PC-3 (cell line): ENCODE data around the gene FSCN2. TPM values are rescaled to one million over a fixed set of nuclear protein-coding genes. Genes with fewer than 3 reads are reported as not detected.

Experiments used
- ATAC-seq: fragments of 200-7000 bp; cut with Tn5 transposase; 2 replicates; pipeline ENCODE4 v1.9.1; 2020; ENCODE audit warnings: mild to moderate bottlenecking, moderate library complexity
- BruUV-seq: library from RNA; stranded (reverse); fragments of 400-500 nt; replicated peaks from 2 replicates; lab custom pipeline; 2021; lab: Mats Ljungman, UMichigan
- CTCF ChIA-PET: fragments of 300-600 bp; sonication (Branson Sonifier 250); formaldehyde crosslinking; loops from one replicate; lab custom pipeline; 2022; ENCODE audit warnings: antibody characterized with exemption; lab: Charles Lee
- POLR2A ChIA-PET: fragments of 300-600 bp; sonication (Branson Sonifier 250); formaldehyde crosslinking; loops from one replicate; lab custom pipeline; 2022; ENCODE audit warnings: antibody characterized with exemption; ENCODE audit not compliant: unreplicated experiment; lab: Charles Lee
- DNase-seq: peaks from one replicate; pipeline ENCODE4 v3.0.0-alpha.2; 2015
- H2AFZ ChIP-seq: fragments of 300-600 bp; sonication (generic); 2 replicates; pipeline ENCODE4 v1.6.0; 2016; ENCODE audit warnings: antibody characterized with exemption, low read length
- H3F3A ChIP-seq: fragments of 300-600 bp; sonication (generic); one replicate; pipeline ENCODE4 v1.6.0; 2017; ENCODE audit warnings: antibody characterized with exemption, low read length, control low read depth, mild to moderate bottlenecking; ENCODE audit not compliant: unreplicated experiment
- H3K27ac ChIP-seq: fragments of 300-600 bp; sonication (generic); 2 replicates; pipeline ENCODE4 v1.5.1; 2016; ENCODE audit warnings: mild to moderate bottlenecking, low read length
- H3K27me3 ChIP-seq: fragments of 300-600 bp; sonication (generic); 2 replicates; pipeline ENCODE4 v1.6.1; 2016; ENCODE audit warnings: low read length, mixed read lengths
- H3K36me3 ChIP-seq: fragments of 300-600 bp; sonication (generic); 2 replicates; pipeline ENCODE4 v1.6.1; 2016; ENCODE audit warnings: low read depth, mixed run types, low read length, mixed read lengths
- H3K4me1 ChIP-seq: fragments of 300-600 bp; sonication (generic); 2 replicates; pipeline ENCODE4 v1.5.1; 2016; ENCODE audit warnings: low read length; ENCODE audit not compliant: insufficient read depth
- H3K4me2 ChIP-seq: fragments of 300-600 bp; sonication (generic); 2 replicates; pipeline ENCODE4 v1.6.0; 2016; ENCODE audit warnings: low read length
- H3K4me3 ChIP-seq: fragments of 300-600 bp; sonication (generic); 2 replicates; pipeline ENCODE4 v1.5.1; 2016; ENCODE audit warnings: mild to moderate bottlenecking, low read length, mixed read lengths
- H3K79me2 ChIP-seq: fragments of 300-600 bp; sonication (generic); 2 replicates; pipeline ENCODE4 v1.6.1; 2017; ENCODE audit warnings: low read length, mixed read lengths
- H3K9ac ChIP-seq: fragments of 300-600 bp; sonication (generic); 2 replicates; pipeline ENCODE4 v1.6.0; 2016; ENCODE audit warnings: mild to moderate bottlenecking, low read length
- H3K9me2 ChIP-seq: fragments of 300-600 bp; sonication (generic); replicated peaks from 2 replicates; pipeline ENCODE4 v1.6.1; 2016; ENCODE audit warnings: mixed run types, low read length, mixed read lengths
- H3K9me3 ChIP-seq: fragments of 300-600 bp; sonication (generic); 2 replicates; pipeline ENCODE4 v1.6.1; 2016; ENCODE audit warnings: low read length, mixed read lengths
- H4K20me1 ChIP-seq: fragments of 300-600 bp; sonication (generic); 2 replicates; pipeline ENCODE4 v1.6.1; 2016; ENCODE audit warnings: low read length, mixed read lengths
- CTCF ChIP-seq: fragments of 300-600 bp; sonication (generic); conservative IDR thresholded peaks from 2 replicates; pipeline ENCODE4 v1.5.1; 2017; ENCODE audit warnings: antibody characterized with exemption, low read depth, mild to moderate bottlenecking, low read length
- EZH2 ChIP-seq: fragments of 300-600 bp; sonication (generic); IDR thresholded peaks from one replicate; pipeline ENCODE4 v1.6.1; 2017; ENCODE audit warnings: antibody characterized with exemption, mild to moderate bottlenecking, low read length; ENCODE audit not compliant: unreplicated experiment
- EZH2phosphoT487 ChIP-seq: fragments of 300-600 bp; sonication (generic); IDR thresholded peaks from 2 replicates; pipeline ENCODE4 v1.6.1; 2018; ENCODE audit warnings: mild to moderate bottlenecking, antibody characterized with exemption, low read length, borderline replicate concordance
- intact Hi-C: fragments of 100-400 bp; cut with micrococcal nuclease; formaldehyde crosslinking; loops from 2 replicates; pipeline ENCODE4 v1.9.0; 2023
- total RNA-seq: library from RNA; depleted of rRNA; stranded (reverse); fragments of >200 nt; gene quantifications from 2 replicates; pipeline ENCODE4 v1.2.3, GENCODE V29; 2014

FSCN2 gene
- total RNA-seq, 1 experiment from 2014 or later, result 0.87 TPM

GRCh38 chr17:81523402-81524038 is 4.7 kb upstream of the FSCN2 start:
- Histone ChIP-seq H3K27ac (no peak overlapping the region), H3K27me3 (no peaks in the 10 kb centered on the region), H3K4me1 (peaks cover 26% of the 10 kb centered on the region), H4K20me1 (no peaks in the 10 kb centered on the region), H3K9me3 (no peaks in the 10 kb centered on the region), H3K9me2 (no peaks in the 10 kb centered on the region), H3K9ac (no peak overlapping the region), H3K79me2 (no peaks in the 10 kb centered on the region), H3K4me2 (no peak overlapping the region), H3K4me3 (no peak overlapping the region), H2AFZ (no peak overlapping the region), H3F3A (no peaks in the 10 kb centered on the region), H3K36me3 (no peaks in the 10 kb centered on the region)
- ChIA-PET CTCF (no interaction called here), POLR2A (no interaction called here)
- intact Hi-C loops, result no loop called here
- ATAC-seq, result no peak
- TF ChIP-seq CTCF (no peak), EZH2 (no peak), EZH2phosphoT487 (no peak)
- DNase-seq, result peak; percentile 15
- BruUV-seq, result no TSS peak

GRCh38 chr17:81524039-81524864 is 3.9 kb upstream of the FSCN2 start:
- Histone ChIP-seq H3K4me1 (peaks cover 30% of the 10 kb centered on the region), H3K36me3 (no peaks in the 10 kb centered on the region), H3K27me3 (peaks cover 3% of the 10 kb centered on the region; the same call in 1 of the 2 replicates), H2AFZ (no peak overlapping the region), H4K20me1 (no peaks in the 10 kb centered on the region), H3K27ac (no peak overlapping the region), H3K9me2 (no peaks in the 10 kb centered on the region), H3K4me3 (no peak overlapping the region), H3K9me3 (no peaks in the 10 kb centered on the region), H3K79me2 (no peaks in the 10 kb centered on the region), H3K4me2 (no peak overlapping the region), H3K9ac (no peak overlapping the region), H3F3A (no peaks in the 10 kb centered on the region)
- ChIA-PET POLR2A (no interaction called here), CTCF (no interaction called here)
- intact Hi-C loops, result no loop called here
- ATAC-seq, result no peak
- TF ChIP-seq EZH2 (no peak), EZH2phosphoT487 (no peak), CTCF (no peak)
- BruUV-seq, result no TSS peak
- DNase-seq, result no peak

GRCh38 chr17:81524865-81525159 is 3.4 kb upstream of the FSCN2 start:
- H3K4me1 ChIP-seq, result peaks cover 29% of the 10 kb centered on the region
- no peak overlapping the region for H2AFZ ChIP-seq
- H3K36me3 ChIP-seq, result no peaks in the 10 kb centered on the region
- ChIA-PET POLR2A (no interaction called here), CTCF (no interaction called here)
- TF ChIP-seq EZH2 (no peak), CTCF (no peak), EZH2phosphoT487 (no peak)
- no peaks in the 10 kb centered on the region for H4K20me1 ChIP-seq
- no peak overlapping the region for H3K9ac ChIP-seq
- no peak for ATAC-seq
- no peaks in the 10 kb centered on the region for H3K9me3 ChIP-seq
- no peaks in the 10 kb centered on the region for H3K9me2 ChIP-seq
- intact Hi-C loops, result no loop called here
- H3K27ac ChIP-seq, result no peak overlapping the region
- no peak overlapping the region for H3K4me2 ChIP-seq
- H3K4me3 ChIP-seq, result no peak overlapping the region
- peaks cover 7% of the 10 kb centered on the region; the same call in 1 of the 2 replicates for H3K27me3 ChIP-seq
- no TSS peak for BruUV-seq
- no peak for DNase-seq
- no peaks in the 10 kb centered on the region for H3F3A ChIP-seq
- no peaks in the 10 kb centered on the region for H3K79me2 ChIP-seq
